Measurements from ENCODE around the gene WNT11. TPM values are rescaled to one million over a fixed set of nuclear protein-coding genes. Genes with fewer than 3 reads are reported as not detected.

Gene WNT11
- total and polyA plus RNA-seq, 2 of the 13 experiments (the other 11 are each of a cell fraction or from before 2014, with no cell fraction given): 0.34 to 0.66 TPM

- Histone ChIP-seq H3K27ac (ENCODE audit: extremely low read length, insufficient read depth, low read length) (no peak overlapping the region), H3K4me2 (ENCODE audit: low read depth, low read length) (no peak overlapping the region), H3K4me3 (replicated peaks in 1 of 3; ENCODE audit: insufficient read depth in 1 of 3, low read depth in 2 of 3, low read length in 3 of 3) (no peak overlapping the region), H3K9ac (ENCODE audit: insufficient read depth, low read depth, low read length) (no peak overlapping the region), H2AFZ (ENCODE audit: low read length) (no peak overlapping the region), H3K4me1 (ENCODE audit: insufficient read depth, low read length) (peaks cover 6% of the 10 kb centered on the region; the same call in 1 of the 2 replicates), H4K20me1 (ENCODE audit: insufficient read depth, low read length) (no peaks in the 10 kb centered on the region), H3K36me3 (replicated peaks in 1 of 2; ENCODE audit: control insufficient read depth in 1 of 2, insufficient read depth in 2 of 2, low read length in 2 of 2) (no peaks in the 10 kb centered on the region), H3K9me3 (ENCODE audit: low read length) (no peaks in the 10 kb centered on the region), H3K79me2 (ENCODE audit: insufficient read depth, low read length) (no peaks in the 10 kb centered on the region), H3K27me3 (ENCODE audit: control insufficient read depth in 1 of 2, insufficient read depth in 2 of 2, low read length in 2 of 2) (no peaks in the 10 kb centered on the region)
- no peak for TF ChIP-seq STAG1 (CRISPR knock-in tag; IDR thresholded peaks at IDR 0.05)
- no peak for TF ChIP-seq ZBTB20 (CRISPR knock-in tag; IDR thresholded peaks at IDR 0.05; ENCODE audit: borderline replicate concordance, low read depth)
- TF ChIP-seq MAZ (IDR thresholded peaks at IDR 0.05; ENCODE audit: borderline replicate concordance, low read depth, low read length): no peak
- no peak for TF ChIP-seq MAZ (CRISPR knock-in tag; IDR thresholded peaks at IDR 0.05; ENCODE audit: low read depth)
- no peak for TF ChIP-seq CBX2 (IDR thresholded peaks at IDR 0.05; ENCODE audit: low read depth, low read length)
- TF ChIP-seq CBX2 (CRISPR knock-in tag; IDR thresholded peaks at IDR 0.05; ENCODE audit: low read depth): no peak
- no peak for TF ChIP-seq ETS1 (CRISPR knock-in tag; IDR thresholded peaks at IDR 0.05)
- WGBS (ENCODE audit: low lambda C conversion rate): 69% methylated on average over 7 of the region's 7 CpGs
- intact Hi-C loops (cut with micrococcal nuclease; ENCODE audit: unreplicated experiment): no loop called here
- ATAC-seq: no peak
- ChIA-PET POLR2A (no interaction called here), CTCF (ENCODE audit: low intra/inter-chr PET ratio, low total read pairs) (no interaction called here)
- DNase-seq (ENCODE audit: low spot score): no peak
- FAIRE-seq: no peak
- no TSS peak for BruUV-seq (replicated peaks)
- in situ Hi-C loops (cut with HindIII; ENCODE audit: extremely low pct_ligation_motif_present, low pct_unique_long_range_greater_than_20kb): no loop called here
Measured at GRCh38 chr11:76190376-76190775, 15.9 kb downstream of the WNT11 start.

GRCh38 chr11:76189682-76190081, 16.6 kb downstream of the WNT11 start:
- H3K4me2 ChIP-seq (ENCODE audit: low read depth, low read length): no peak overlapping the region

More at GRCh38 chr11:76189682-76190081, 16.6 kb downstream of the WNT11 start:
- H3K4me3 ChIP-seq (replicated peaks in 1 of 3; ENCODE audit: insufficient read depth in 1 of 3, low read depth in 2 of 3, low read length in 3 of 3): no peak overlapping the region
- FAIRE-seq (no peak), ATAC-seq (no peak), DNase-seq (ENCODE audit: low spot score) (no peak)
- CTCF ChIA-PET (ENCODE audit: low intra/inter-chr PET ratio, low total read pairs): no interaction called here
- H4K20me1 ChIP-seq (ENCODE audit: insufficient read depth, low read length): no peaks in the 10 kb centered on the region
- no TSS peak for BruUV-seq (replicated peaks)
- TF ChIP-seq ZNF12 (CRISPR knock-in tag; IDR thresholded peaks at IDR 0.05): 0 out of 2 replicates have a peak, but pooled peaks have one; percentile 48
- no peak for TF ChIP-seq IRF9 (CRISPR knock-in tag; IDR thresholded peaks at IDR 0.05; ENCODE audit: borderline replicate concordance)
- 80% methylated on average over 6 of the region's 6 CpGs for WGBS (ENCODE audit: low lambda C conversion rate)
- peaks cover 6% of the 10 kb centered on the region; the same call in 1 of the 2 replicates for H3K4me1 ChIP-seq (ENCODE audit: insufficient read depth, low read length)
- H3K36me3 ChIP-seq (replicated peaks in 1 of 2; ENCODE audit: control insufficient read depth in 1 of 2, insufficient read depth in 2 of 2, low read length in 2 of 2): no peaks in the 10 kb centered on the region
- H3K27me3 ChIP-seq (ENCODE audit: control insufficient read depth in 1 of 2, insufficient read depth in 2 of 2, low read length in 2 of 2): no peaks in the 10 kb centered on the region
- no peak overlapping the region for H3K27ac ChIP-seq (ENCODE audit: extremely low read length, insufficient read depth, low read length)
- H3K9me3 ChIP-seq (ENCODE audit: low read length): no peaks in the 10 kb centered on the region
- no peaks in the 10 kb centered on the region for H3K79me2 ChIP-seq (ENCODE audit: insufficient read depth, low read length)
- H3K9ac ChIP-seq (ENCODE audit: insufficient read depth, low read depth, low read length): no peak overlapping the region
- in situ Hi-C loops (cut with HindIII; ENCODE audit: extremely low pct_ligation_motif_present, low pct_unique_long_range_greater_than_20kb): no loop called here
- intact Hi-C loops (cut with micrococcal nuclease; ENCODE audit: unreplicated experiment): no loop called here
- no peak overlapping the region for H2AFZ ChIP-seq (ENCODE audit: low read length)
- POLR2A ChIA-PET: no interaction called here
